ENCODE results near the gene ADARB2.

- TF ChIP-seq SPI1 (IDR thresholded peaks at IDR 0.05; ENCODE audit: low read depth, low read length) (no peak), TAF1 (IDR thresholded peaks at IDR 0.05; ENCODE audit: low read depth, low read length) (no peak)
Measured at GRCh38 chr10:1782841-1783240, 45.5 kb upstream of the ADARB2 start.
